ENCODE measurements around the gene TUBA3D.
"Not testable (repeated sequence)": the region's sequence is repeated elsewhere in the genome, so short reads cannot be mapped to it uniquely, and the experiment has no call there.

- not testable (repeated sequence) for TF ChIP-seq CTCF (IDR thresholded peaks at IDR 0.05); EP300 (IDR thresholded peaks at IDR 0.05; ENCODE audit: low read depth); POLR2A (IDR thresholded peaks at IDR 0.05)
These were observed 27.7 kb downstream of the TUBA3D start for GRCh38 chr2:131503587-131503986.
